HepG2 (cell line): Measurements from ENCODE around the gene GRID1.

Source experiments
- CTCF ChIP-seq: sonication (generic); formaldehyde crosslinking; IDR thresholded peaks from 2 replicates; pipeline ENCODE4 v1.5.0; 2020; ENCODE audit warnings: mild to moderate bottlenecking, missing genetic modification reagents, moderate library complexity
- MXD1 ChIP-seq: sonication (generic); formaldehyde crosslinking; IDR thresholded peaks from 2 replicates; pipeline ENCODE4 v1.4.0; 2020; ENCODE audit warnings: mild to moderate bottlenecking, missing genetic modification reagents
- POLR2A ChIP-seq, 2 experiments: IDR thresholded peaks; 2 replicates each; pipeline ENCODE4 v1.6.1; 2011; ENCODE audit warnings: low read depth in 2 of 2, low read length in 2 of 2, mild to moderate bottlenecking in 1 of 2, moderate library complexity in 1 of 2; ENCODE audit not compliant: insufficient read depth in 1 of 2
- RAD51 ChIP-seq: fragments of 450-650 bp; IDR thresholded peaks from 2 replicates; pipeline ENCODE4 v1.6.1; 2016; ENCODE audit warnings: borderline replicate concordance
- SALL1 ChIP-seq: sonication (generic); formaldehyde crosslinking; IDR thresholded peaks from 2 replicates; pipeline ENCODE4 v1.8.0; 2022; ENCODE audit warnings: mild to moderate bottlenecking, missing genetic modification reagents
- ZNF121 ChIP-seq: sonication (generic); formaldehyde crosslinking; IDR thresholded peaks from 2 replicates; pipeline ENCODE4 v1.5.0; 2020; ENCODE audit warnings: mild to moderate bottlenecking, missing genetic modification reagents
- ZNF776 ChIP-seq: sonication (generic); formaldehyde crosslinking; IDR thresholded peaks from 2 replicates; pipeline ENCODE4 v1.4.0; 2020; ENCODE audit warnings: mild to moderate bottlenecking, missing genetic modification reagents
- TF ChIP-seq, protein P1 (sequence below), 2 experiments: sonication (generic) in 1 of 2; formaldehyde crosslinking in 1 of 2; IDR thresholded peaks; 2 replicates each; pipeline versions ENCODE4 v1.4.0 to v1.6.1; 2018 to 2020; ENCODE audit warnings: missing genetic modification reagents in 2 of 2, borderline replicate concordance in 1 of 2, low read depth in 1 of 2, mild to moderate bottlenecking in 1 of 2, missing biosample characterization in 1 of 2
- TF ChIP-seq, protein P2 (sequence below): sonication (generic); formaldehyde crosslinking; IDR thresholded peaks from 2 replicates; pipeline ENCODE4 v1.8.1; 2022; ENCODE audit warnings: mild to moderate bottlenecking, missing genetic modification reagents
- TF ChIP-seq, protein P3 (sequence below): sonication (generic); formaldehyde crosslinking; conservative IDR thresholded peaks from 2 replicates; pipeline ENCODE4 v1.8.0; 2022; ENCODE audit warnings: low read depth, missing genetic modification reagents

DNA sequence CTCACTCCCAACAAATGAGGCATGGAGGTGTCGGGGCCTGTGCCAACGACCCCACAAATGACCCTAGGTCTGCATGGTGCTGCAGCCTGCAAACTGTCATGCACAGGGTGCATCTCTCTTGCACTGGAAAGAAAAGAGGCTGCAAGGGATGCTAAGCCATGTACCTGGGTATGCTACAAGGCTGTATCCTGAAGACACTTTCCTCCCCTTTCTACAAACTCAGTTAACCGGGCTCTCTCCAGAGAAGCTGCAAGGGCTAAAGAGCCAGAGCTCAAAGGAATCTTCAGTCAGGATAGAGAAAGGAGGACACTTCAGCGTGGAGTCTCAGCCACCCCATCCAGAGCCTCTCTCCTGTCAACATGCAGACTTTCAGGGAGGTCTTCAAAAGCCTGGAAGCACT is 449.0 kb downstream of the GRID1 start:
- TF ChIP-seq POLR2A (IDR thresholded peaks at IDR 0.05; ENCODE audit: insufficient read depth in 1 of 2, low read depth in 2 of 2, low read length in 2 of 2) (no peak), CTCF (CRISPR knock-in tag) (no peak), MXD1 (CRISPR knock-in tag) (no peak), RAD51 (no peak), SALL1 (no peak), ZNF121 (CRISPR knock-in tag) (no peak), ZNF776 (CRISPR knock-in tag) (no peak)
- TF ChIP-seq, protein P1, sequence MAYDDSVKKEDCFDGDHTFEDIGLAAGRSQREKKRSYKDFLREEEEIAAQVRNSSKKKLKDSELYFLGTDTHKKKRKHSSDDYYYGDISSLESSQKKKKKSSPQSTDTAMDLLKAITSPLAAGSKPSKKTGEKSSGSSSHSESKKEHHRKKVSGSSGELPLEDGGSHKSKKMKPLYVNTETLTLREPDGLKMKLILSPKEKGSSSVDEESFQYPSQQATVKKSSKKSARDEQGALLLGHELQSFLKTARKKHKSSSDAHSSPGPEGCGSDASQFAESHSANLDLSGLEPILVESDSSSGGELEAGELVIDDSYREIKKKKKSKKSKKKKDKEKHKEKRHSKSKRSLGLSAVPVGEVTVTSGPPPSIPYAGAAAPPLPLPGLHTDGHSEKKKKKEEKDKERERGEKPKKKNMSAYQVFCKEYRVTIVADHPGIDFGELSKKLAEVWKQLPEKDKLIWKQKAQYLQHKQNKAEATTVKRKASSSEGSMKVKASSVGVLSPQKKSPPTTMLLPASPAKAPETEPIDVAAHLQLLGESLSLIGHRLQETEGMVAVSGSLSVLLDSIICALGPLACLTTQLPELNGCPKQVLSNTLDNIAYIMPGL (CRISPR knock-in tag; IDR thresholded peaks at IDR 0.05; ENCODE audit: borderline replicate concordance in 1 of 2, low read depth in 1 of 2): no peak
- TF ChIP-seq, protein P2, sequence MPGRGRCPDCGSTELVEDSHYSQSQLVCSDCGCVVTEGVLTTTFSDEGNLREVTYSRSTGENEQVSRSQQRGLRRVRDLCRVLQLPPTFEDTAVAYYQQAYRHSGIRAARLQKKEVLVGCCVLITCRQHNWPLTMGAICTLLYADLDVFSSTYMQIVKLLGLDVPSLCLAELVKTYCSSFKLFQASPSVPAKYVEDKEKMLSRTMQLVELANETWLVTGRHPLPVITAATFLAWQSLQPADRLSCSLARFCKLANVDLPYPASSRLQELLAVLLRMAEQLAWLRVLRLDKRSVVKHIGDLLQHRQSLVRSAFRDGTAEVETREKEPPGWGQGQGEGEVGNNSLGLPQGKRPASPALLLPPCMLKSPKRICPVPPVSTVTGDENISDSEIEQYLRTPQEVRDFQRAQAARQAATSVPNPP (CRISPR knock-in tag): no peak
- TF ChIP-seq, protein P3, sequence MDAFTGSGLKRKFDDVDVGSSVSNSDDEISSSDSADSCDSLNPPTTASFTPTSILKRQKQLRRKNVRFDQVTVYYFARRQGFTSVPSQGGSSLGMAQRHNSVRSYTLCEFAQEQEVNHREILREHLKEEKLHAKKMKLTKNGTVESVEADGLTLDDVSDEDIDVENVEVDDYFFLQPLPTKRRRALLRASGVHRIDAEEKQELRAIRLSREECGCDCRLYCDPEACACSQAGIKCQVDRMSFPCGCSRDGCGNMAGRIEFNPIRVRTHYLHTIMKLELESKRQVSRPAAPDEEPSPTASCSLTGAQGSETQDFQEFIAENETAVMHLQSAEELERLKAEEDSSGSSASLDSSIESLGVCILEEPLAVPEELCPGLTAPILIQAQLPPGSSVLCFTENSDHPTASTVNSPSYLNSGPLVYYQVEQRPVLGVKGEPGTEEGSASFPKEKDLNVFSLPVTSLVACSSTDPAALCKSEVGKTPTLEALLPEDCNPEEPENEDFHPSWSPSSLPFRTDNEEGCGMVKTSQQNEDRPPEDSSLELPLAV: no peak
